22Rv1 (cell line): ENCODE results near the gene TRMU.

Experiments
- H3K27ac ChIP-seq: fragments of 450-650 bp; 2 replicates; pipeline ENCODE4 v1.5.1; 2017
- CTCF ChIP-seq: fragments of 450-650 bp; IDR thresholded peaks from 2 replicates; pipeline ENCODE4 v1.5.1; 2017; ENCODE audit warnings: mild to moderate bottlenecking
- ZFX ChIP-seq: fragments of 450-650 bp; IDR thresholded peaks from 2 replicates; pipeline ENCODE4 v1.6.1; 2017; ENCODE audit warnings: antibody characterized with exemption, borderline replicate concordance

TRMU gene

GRCh38 chr22:46339956-46340355, 4.4 kb downstream of the TRMU start:
- no peak overlapping the region for H3K27ac ChIP-seq
- TF ChIP-seq CTCF (no peak), ZFX (no peak)

- TF ChIP-seq ZFX, result no peak
- TF ChIP-seq CTCF, result no peak
These were observed 5.2 kb downstream of the TRMU start for GRCh38 chr22:46340676-46341075.

GRCh38 chr22:46346680-46347405, 11.3 kb downstream of the TRMU start:
- TF ChIP-seq ZFX (no peak), CTCF (no peak)
- H3K27ac ChIP-seq, result no peak overlapping the region

More at GRCh38 chr22:46340676-46341075, 5.2 kb downstream of the TRMU start:
- no peak overlapping the region for H3K27ac ChIP-seq

- TF ChIP-seq CTCF (no peak), ZFX (no peak)
These were observed 12.1 kb downstream of the TRMU start for GRCh38 chr22:46347646-46348045.

GRCh38 chr22:46348099-46348695, 12.7 kb downstream of the TRMU start:
- H3K27ac ChIP-seq, result no peak overlapping the region
- TF ChIP-seq ZFX (no peak), CTCF (no peak)

More at GRCh38 chr22:46347646-46348045, 12.1 kb downstream of the TRMU start:
- no peak overlapping the region for H3K27ac ChIP-seq

GRCh38 chr22:46349238-46349637, 13.7 kb downstream of the TRMU start:
- no peak overlapping the region for H3K27ac ChIP-seq
- TF ChIP-seq CTCF (no peak), ZFX (no peak)

- TF ChIP-seq ZFX (no peak), CTCF (no peak)
- no peak overlapping the region for H3K27ac ChIP-seq
These were observed 14.2 kb downstream of the TRMU start for GRCh38 chr22:46349681-46350080.
